ENCODE results near the gene DLG2. TPM values are rescaled to one million over a fixed set of nuclear protein-coding genes. Genes with fewer than 3 reads are reported as not detected.

DLG2 gene
- total and polyA plus RNA-seq, 2 donors = 4.8 to 6.6 TPM

DNA sequence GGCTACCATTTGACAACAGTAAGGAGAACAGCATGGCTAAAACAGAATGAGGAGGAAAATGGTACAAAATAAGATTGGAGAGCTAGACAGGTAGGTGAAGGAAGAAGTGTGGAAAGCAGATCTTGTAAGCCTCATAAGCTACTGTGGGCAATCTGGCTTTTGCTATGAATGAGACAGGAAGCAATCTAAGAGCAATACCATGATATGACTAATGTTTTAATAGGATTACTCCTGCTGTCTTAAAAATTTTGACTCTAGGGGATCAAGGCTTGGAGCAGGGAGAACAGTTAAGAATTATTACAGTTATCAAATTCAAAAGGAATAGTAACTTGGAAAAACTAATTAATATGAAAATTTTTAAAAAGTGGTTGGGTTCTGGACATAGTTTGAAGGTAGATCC lies 1174.9 kb downstream of the DLG2 start:
- H3K27me3 ChIP-seq (ENCODE audit: control insufficient read depth in 2 of 2, insufficient read depth in 1 of 2, low read length in 1 of 2) = no peaks in the 10 kb centered on the region
- no peaks in the 10 kb centered on the region for H3K4me1 ChIP-seq (ENCODE audit: control insufficient read depth in 2 of 2, insufficient read depth in 2 of 2, low read length in 2 of 2)
- no peaks in the 10 kb centered on the region for H3K9me3 ChIP-seq (ENCODE audit: control insufficient read depth in 2 of 2, insufficient read depth in 1 of 2, low read length in 1 of 2)
- DNase-seq (ENCODE audit: low read depth in 6 of 9, low spot score in 9 of 9) = no peak
- no peaks in the 10 kb centered on the region for H3K36me3 ChIP-seq (ENCODE audit: control insufficient read depth in 2 of 2, insufficient read depth in 2 of 2, low read length in 1 of 2)
- no peak overlapping the region for H3K4me3 ChIP-seq (ENCODE audit: low read length in 2 of 2)
- no peak overlapping the region for H3K27ac ChIP-seq (ENCODE audit: low read depth in 1 of 2, low read length in 1 of 2)

- H3K4me3 ChIP-seq (ENCODE audit: low read length in 2 of 2) = no peak overlapping the region
- H3K27me3 ChIP-seq (ENCODE audit: control insufficient read depth in 2 of 2, insufficient read depth in 1 of 2, low read length in 1 of 2) = peaks cover 0 to 4% of the 10 kb centered on the region in 2 donors
- no peaks in the 10 kb centered on the region for H3K36me3 ChIP-seq (ENCODE audit: control insufficient read depth in 2 of 2, insufficient read depth in 2 of 2, low read length in 1 of 2)
- no peak for DNase-seq (ENCODE audit: low read depth in 6 of 9, low spot score in 9 of 9)
- no peaks in the 10 kb centered on the region for H3K4me1 ChIP-seq (ENCODE audit: control insufficient read depth in 2 of 2, insufficient read depth in 2 of 2, low read length in 2 of 2)
- H3K9me3 ChIP-seq (ENCODE audit: control insufficient read depth in 2 of 2, insufficient read depth in 1 of 2, low read length in 1 of 2) = no peaks in the 10 kb centered on the region
- no peak overlapping the region for H3K27ac ChIP-seq (ENCODE audit: low read depth in 1 of 2, low read length in 1 of 2)
Measured at GRCh38 chr11:84438565-84438964, 1188.6 kb downstream of the DLG2 start.

DNA sequence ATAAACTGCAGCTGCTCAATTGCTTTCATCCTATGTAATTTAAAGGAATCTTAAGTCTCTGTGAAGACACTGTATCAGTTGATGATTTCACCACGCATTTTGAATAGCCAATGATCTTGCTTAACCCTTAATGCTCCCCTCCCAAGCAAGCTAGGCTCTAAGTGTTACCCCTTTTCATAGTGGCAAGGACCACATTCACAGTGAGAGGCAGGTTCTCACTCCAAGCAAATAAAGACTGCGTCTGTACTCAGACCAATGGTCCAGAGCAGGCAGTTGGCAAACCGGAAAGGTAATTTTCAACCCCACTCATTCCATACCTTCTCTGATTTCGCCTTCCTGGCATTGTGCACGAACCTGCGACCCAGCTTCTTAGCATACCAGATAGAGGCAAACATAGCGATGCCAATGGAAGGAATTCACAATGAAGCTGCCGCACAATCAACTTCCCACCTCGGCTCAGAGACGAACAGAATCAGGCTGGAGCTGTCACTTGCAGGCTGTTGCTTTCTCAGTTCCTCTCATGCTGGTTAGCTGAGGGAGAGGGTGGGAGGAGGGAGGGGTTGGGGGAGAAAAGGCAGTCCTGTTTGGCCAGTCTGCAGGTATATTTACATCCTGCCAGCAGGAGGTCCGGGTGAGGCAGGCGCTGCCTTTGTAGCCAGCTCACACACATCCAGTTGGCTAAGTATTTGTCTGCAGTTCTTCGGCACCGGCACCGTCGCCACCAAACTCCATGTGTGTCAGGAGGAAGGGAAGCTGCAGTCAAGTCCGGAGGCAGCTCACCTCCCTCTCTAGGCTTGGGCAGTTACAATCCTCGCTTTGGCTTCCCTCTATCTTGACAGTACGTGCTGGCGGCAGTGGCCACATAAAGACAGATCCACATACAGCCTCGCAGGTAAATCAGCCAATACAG lies 1189.8 kb downstream of the DLG2 start:
- H3K27ac ChIP-seq (ENCODE audit: low read depth in 1 of 2, low read length in 1 of 2) = no peak overlapping the region
- H3K4me1 ChIP-seq (ENCODE audit: control insufficient read depth in 2 of 2, insufficient read depth in 2 of 2, low read length in 2 of 2) = no peaks in the 10 kb centered on the region
- 7% methylated on average over 21 of the region's 21 CpGs for WGBS
- no peak for DNase-seq (ENCODE audit: low read depth in 6 of 9, low spot score in 9 of 9)
- no peaks in the 10 kb centered on the region for H3K9me3 ChIP-seq (ENCODE audit: control insufficient read depth in 2 of 2, insufficient read depth in 1 of 2, low read length in 1 of 2)
- H3K4me3 ChIP-seq (ENCODE audit: low read length in 2 of 2) = no peak overlapping the region
- H3K27me3 ChIP-seq (ENCODE audit: control insufficient read depth in 2 of 2, insufficient read depth in 1 of 2, low read length in 1 of 2) = peaks cover 0 to 4% of the 10 kb centered on the region in 2 donors
- H3K36me3 ChIP-seq (ENCODE audit: control insufficient read depth in 2 of 2, insufficient read depth in 2 of 2, low read length in 1 of 2) = no peaks in the 10 kb centered on the region

GRCh38 chr11:84430661-84431060 lies 1196.5 kb downstream of the DLG2 start:
- no peak overlapping the region for H3K4me3 ChIP-seq (ENCODE audit: low read length in 2 of 2)
- DNase-seq (ENCODE audit: low read depth in 6 of 9, low spot score in 9 of 9) = no peak
- 55% methylated on average over 2 of the region's 2 CpGs for WGBS
- no peaks in the 10 kb centered on the region for H3K9me3 ChIP-seq (ENCODE audit: control insufficient read depth in 2 of 2, insufficient read depth in 1 of 2, low read length in 1 of 2)
- H3K27ac ChIP-seq (ENCODE audit: low read depth in 1 of 2, low read length in 1 of 2) = no peak overlapping the region
- H3K27me3 ChIP-seq (ENCODE audit: control insufficient read depth in 2 of 2, insufficient read depth in 1 of 2, low read length in 1 of 2) = no peaks in the 10 kb centered on the region
- H3K36me3 ChIP-seq (ENCODE audit: control insufficient read depth in 2 of 2, insufficient read depth in 2 of 2, low read length in 1 of 2) = no peaks in the 10 kb centered on the region
- no peaks in the 10 kb centered on the region for H3K4me1 ChIP-seq (ENCODE audit: control insufficient read depth in 2 of 2, insufficient read depth in 2 of 2, low read length in 2 of 2)

GRCh38 chr11:84425673-84426072 lies 1201.5 kb downstream of the DLG2 start:
- Histone ChIP-seq H3K9me3 (ENCODE audit: control insufficient read depth in 2 of 2, insufficient read depth in 1 of 2, low read length in 1 of 2) (no peaks in the 10 kb centered on the region), H3K4me1 (ENCODE audit: control insufficient read depth in 2 of 2, insufficient read depth in 2 of 2, low read length in 2 of 2) (no peaks in the 10 kb centered on the region), H3K4me3 (ENCODE audit: low read length in 2 of 2) (no peak overlapping the region), H3K36me3 (ENCODE audit: control insufficient read depth in 2 of 2, insufficient read depth in 2 of 2, low read length in 1 of 2) (no peaks in the 10 kb centered on the region), H3K27ac (ENCODE audit: low read depth in 1 of 2, low read length in 1 of 2) (no peak overlapping the region), H3K27me3 (ENCODE audit: control insufficient read depth in 2 of 2, insufficient read depth in 1 of 2, low read length in 1 of 2) (no peaks in the 10 kb centered on the region)
- DNase-seq (ENCODE audit: low read depth in 6 of 9, low spot score in 9 of 9) = no peak

- 90% methylated on average over 4 of the region's 4 CpGs for WGBS
- Histone ChIP-seq H3K4me1 (ENCODE audit: control insufficient read depth in 2 of 2, insufficient read depth in 2 of 2, low read length in 2 of 2) (no peaks in the 10 kb centered on the region), H3K4me3 (ENCODE audit: low read length in 2 of 2) (no peak overlapping the region), H3K9me3 (ENCODE audit: control insufficient read depth in 2 of 2, insufficient read depth in 1 of 2, low read length in 1 of 2) (no peaks in the 10 kb centered on the region), H3K27me3 (ENCODE audit: control insufficient read depth in 2 of 2, insufficient read depth in 1 of 2, low read length in 1 of 2) (no peaks in the 10 kb centered on the region), H3K27ac (ENCODE audit: low read depth in 1 of 2, low read length in 1 of 2) (no peak overlapping the region), H3K36me3 (ENCODE audit: control insufficient read depth in 2 of 2, insufficient read depth in 2 of 2, low read length in 1 of 2) (no peaks in the 10 kb centered on the region)
- no peak for DNase-seq (ENCODE audit: low read depth in 6 of 9, low spot score in 9 of 9)
Measured at GRCh38 chr11:84420271-84420670, 1206.9 kb downstream of the DLG2 start.

DNA sequence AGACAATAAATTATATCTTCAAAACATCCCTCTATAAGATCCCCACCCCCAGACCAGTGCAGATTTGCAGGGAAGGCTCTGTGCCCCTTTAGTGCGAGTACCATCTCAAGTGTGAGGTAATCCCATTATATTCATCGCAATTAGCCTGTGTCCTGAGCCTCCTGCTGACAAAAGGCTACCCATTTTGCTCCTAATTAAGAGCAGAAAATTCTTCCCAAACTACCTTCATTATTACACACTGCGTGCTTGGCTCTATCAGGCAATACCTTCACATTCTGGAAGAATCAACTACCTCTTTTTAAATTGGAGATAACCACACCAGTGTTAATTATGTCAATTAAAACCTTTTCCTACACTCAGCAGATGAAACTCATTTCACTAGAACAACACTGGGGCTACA lies 1207.5 kb downstream of the DLG2 start:
- Histone ChIP-seq H3K36me3 (ENCODE audit: control insufficient read depth in 2 of 2, insufficient read depth in 2 of 2, low read length in 1 of 2) (no peaks in the 10 kb centered on the region), H3K4me1 (ENCODE audit: control insufficient read depth in 2 of 2, insufficient read depth in 2 of 2, low read length in 2 of 2) (no peaks in the 10 kb centered on the region), H3K4me3 (ENCODE audit: low read length in 2 of 2) (no peak overlapping the region), H3K27me3 (ENCODE audit: control insufficient read depth in 2 of 2, insufficient read depth in 1 of 2, low read length in 1 of 2) (no peaks in the 10 kb centered on the region), H3K9me3 (ENCODE audit: control insufficient read depth in 2 of 2, insufficient read depth in 1 of 2, low read length in 1 of 2) (no peaks in the 10 kb centered on the region), H3K27ac (ENCODE audit: low read depth in 1 of 2, low read length in 1 of 2) (no peak overlapping the region)
- DNase-seq (ENCODE audit: low read depth in 6 of 9, low spot score in 9 of 9) = no peak
- 77% methylated on average over 3 of the region's 3 CpGs for WGBS

- no peak for DNase-seq (ENCODE audit: low read depth in 6 of 9, low spot score in 9 of 9)
- Histone ChIP-seq H3K27ac (ENCODE audit: low read depth in 1 of 2, low read length in 1 of 2) (no peak overlapping the region), H3K9me3 (ENCODE audit: control insufficient read depth in 2 of 2, insufficient read depth in 1 of 2, low read length in 1 of 2) (no peaks in the 10 kb centered on the region), H3K4me1 (ENCODE audit: control insufficient read depth in 2 of 2, insufficient read depth in 2 of 2, low read length in 2 of 2) (no peaks in the 10 kb centered on the region), H3K27me3 (ENCODE audit: control insufficient read depth in 2 of 2, insufficient read depth in 1 of 2, low read length in 1 of 2) (no peaks in the 10 kb centered on the region), H3K4me3 (ENCODE audit: low read length in 2 of 2) (no peak overlapping the region), H3K36me3 (ENCODE audit: control insufficient read depth in 2 of 2, insufficient read depth in 2 of 2, low read length in 1 of 2) (no peaks in the 10 kb centered on the region)
- WGBS = 34% methylated on average over 1 of the region's 1 CpG
Measured at GRCh38 chr11:84414920-84415319, 1212.2 kb downstream of the DLG2 start.

DNA sequence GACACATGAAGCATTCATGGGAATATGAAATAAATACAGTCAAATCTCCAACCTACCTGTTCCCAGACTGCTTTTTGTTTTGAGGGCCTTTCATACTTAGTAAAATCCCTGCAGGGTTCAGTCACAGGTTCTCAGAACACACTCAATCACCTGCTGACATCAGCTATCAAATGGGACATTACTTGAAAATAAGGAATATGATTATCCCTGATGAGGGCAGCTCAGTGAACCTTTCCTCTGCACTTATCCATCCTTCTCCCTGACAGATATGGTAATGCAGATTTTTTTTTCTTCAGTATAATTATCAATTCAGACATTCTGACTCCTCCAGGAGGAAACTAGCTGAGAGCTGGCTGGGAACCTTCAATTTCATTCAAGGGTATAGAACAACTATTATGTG lies 1213.6 kb downstream of the DLG2 start:
- Histone ChIP-seq H3K4me3 (ENCODE audit: low read length in 2 of 2) (no peak overlapping the region), H3K4me1 (ENCODE audit: control insufficient read depth in 2 of 2, insufficient read depth in 2 of 2, low read length in 2 of 2) (no peaks in the 10 kb centered on the region), H3K9me3 (ENCODE audit: control insufficient read depth in 2 of 2, insufficient read depth in 1 of 2, low read length in 1 of 2) (no peaks in the 10 kb centered on the region), H3K36me3 (ENCODE audit: control insufficient read depth in 2 of 2, insufficient read depth in 2 of 2, low read length in 1 of 2) (no peaks in the 10 kb centered on the region), H3K27me3 (ENCODE audit: control insufficient read depth in 2 of 2, insufficient read depth in 1 of 2, low read length in 1 of 2) (no peaks in the 10 kb centered on the region), H3K27ac (ENCODE audit: low read depth in 1 of 2, low read length in 1 of 2) (no peak overlapping the region)
- no peak for DNase-seq (ENCODE audit: low read depth in 6 of 9, low spot score in 9 of 9)

All from thymus (tissue), 11 donors.